NCI-H2107 (cell line): ENCODE results near the gene COL19A1.

Experiments
- DNase-seq: peaks from one replicate; lab custom pipeline; 2025; lab: John Stamatoyannopoulos, UW

COL19A1 gene

DNA sequence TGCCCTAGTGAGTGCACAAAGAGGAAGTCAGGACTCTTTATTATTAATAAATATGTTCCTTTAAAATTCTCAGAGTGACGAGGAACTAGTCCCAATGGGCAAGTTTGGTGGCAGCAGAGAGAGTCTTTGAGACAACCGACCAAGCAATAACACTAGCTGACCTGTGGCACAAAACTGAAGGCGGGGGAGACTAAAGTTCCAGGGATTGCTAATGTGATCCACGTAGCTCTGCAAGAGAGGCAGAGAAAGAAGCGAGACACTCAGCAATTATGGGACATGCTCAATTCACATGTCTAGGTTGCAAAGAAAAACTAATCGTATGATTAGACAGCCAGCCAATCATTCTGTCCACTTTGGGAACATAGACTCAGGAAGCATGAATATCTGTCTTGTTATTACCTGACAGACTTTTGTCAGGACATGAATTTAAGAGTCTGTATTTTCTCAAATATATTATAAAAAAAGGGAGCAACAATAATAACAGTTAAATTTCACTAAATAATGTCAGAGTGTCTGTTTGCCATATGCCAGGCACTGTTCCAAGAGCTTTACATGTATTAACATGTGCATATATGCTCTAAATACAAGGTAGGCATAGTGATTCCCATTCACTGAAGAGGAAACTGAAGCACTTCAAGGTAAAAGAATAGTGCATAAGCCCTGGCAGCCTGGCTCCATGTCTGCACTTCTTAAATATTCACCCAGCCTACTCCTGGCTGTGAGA lies 355.5 kb downstream of the COL19A1 start:
- no peak for DNase-seq

- no peak for DNase-seq
These were observed 356.0 kb downstream of the COL19A1 start for GRCh38 chr6:70222439-70222749.

GRCh38 chr6:70225055-70225454 lies 358.7 kb downstream of the COL19A1 start:
- DNase-seq: no peak

- no peak for DNase-seq
These were observed 365.0 kb downstream of the COL19A1 start for GRCh38 chr6:70231311-70231710.

- DNase-seq: no peak
These were observed 368.3 kb downstream of the COL19A1 start for GRCh38 chr6:70234561-70235236.

- DNase-seq: no peak
These were observed 370.0 kb downstream of the COL19A1 start for GRCh38 chr6:70236343-70236742.

DNA sequence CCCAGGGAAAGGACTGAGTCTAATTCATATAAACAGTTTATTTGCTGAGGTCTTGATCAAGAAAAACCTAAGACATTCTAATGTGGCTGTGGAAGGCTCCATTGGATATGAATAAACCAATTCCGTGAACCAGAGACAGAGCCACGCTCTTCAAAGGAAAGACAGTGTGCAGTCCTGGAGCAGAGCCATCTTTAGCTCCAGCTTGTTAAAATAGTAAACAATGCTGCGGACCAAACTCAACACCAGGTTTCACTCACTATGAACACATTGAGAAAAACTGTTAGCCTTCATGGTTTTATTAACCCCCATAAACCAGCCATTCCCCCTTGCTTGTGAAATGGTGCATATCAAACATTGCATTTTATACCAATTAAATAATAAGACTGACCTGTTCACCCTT lies 374.7 kb downstream of the COL19A1 start:
- no peak for DNase-seq

GRCh38 chr6:70241991-70242420 lies 375.6 kb downstream of the COL19A1 start:
- no peak for DNase-seq

- DNase-seq: no peak
These were observed 379.8 kb downstream of the COL19A1 start for GRCh38 chr6:70246118-70246517.

DNA sequence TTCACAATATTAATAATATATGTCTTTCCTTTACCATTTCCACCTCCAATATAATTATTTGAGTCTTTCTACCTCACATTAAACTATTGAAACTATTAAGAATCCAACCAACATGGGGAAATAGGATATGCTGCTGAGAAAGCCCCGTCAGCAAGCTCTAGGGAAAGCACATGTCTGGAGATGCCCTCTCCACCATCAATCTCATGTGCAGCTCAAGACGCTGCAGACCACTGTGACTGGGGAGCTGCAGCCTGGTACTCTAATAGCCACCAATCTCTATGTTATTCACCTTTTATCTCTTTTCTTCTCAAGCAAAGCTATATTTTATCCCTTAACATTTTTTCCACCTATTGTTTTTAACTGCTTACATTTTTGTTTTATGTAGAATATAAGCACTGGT lies 386.2 kb downstream of the COL19A1 start:
- no peak for DNase-seq

DNA sequence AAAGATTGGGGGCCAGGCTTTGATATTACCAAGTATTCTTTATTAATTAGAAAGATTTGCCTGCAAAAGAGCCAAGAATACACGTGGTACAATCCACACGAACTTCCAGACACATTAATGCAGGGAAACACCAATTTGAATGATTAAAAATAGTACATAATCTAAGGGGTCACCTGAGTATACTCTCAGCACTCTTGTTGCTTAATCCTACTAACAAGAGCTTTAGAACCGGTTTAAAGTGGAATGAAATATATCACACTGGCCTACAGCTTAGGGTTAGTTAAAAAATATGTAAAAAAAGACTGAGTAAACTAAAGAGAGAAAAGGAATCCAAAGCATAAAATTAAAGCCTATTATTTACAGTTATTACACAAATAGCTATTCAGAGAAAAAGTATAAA lies 387.6 kb downstream of the COL19A1 start:
- no peak for DNase-seq

- DNase-seq: no peak
These were observed 388.4 kb downstream of the COL19A1 start for GRCh38 chr6:70254784-70255183.

DNA sequence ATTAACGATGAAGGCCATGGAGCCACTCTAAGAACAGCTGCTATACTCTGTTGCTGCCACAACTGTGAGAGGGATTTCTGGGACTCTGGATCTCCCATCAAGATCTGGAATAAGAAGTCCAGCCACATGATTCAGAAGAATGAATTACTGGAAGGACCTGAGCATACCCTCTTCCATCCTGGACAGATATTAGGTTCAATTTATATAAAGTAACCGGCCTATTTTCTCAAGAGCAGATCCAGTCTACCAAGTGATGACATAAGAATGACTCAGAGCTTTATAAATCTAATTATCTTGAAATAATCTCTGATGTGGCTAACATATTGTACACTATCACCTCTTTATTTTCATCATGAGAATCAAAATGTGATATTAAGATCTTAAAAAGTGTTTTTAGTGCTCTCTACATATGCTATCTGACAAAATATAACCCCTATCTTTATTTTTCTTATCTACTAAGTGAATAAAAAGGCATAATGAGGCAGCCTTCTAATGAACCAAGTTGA lies 391.5 kb downstream of the COL19A1 start:
- DNase-seq: no peak

DNA sequence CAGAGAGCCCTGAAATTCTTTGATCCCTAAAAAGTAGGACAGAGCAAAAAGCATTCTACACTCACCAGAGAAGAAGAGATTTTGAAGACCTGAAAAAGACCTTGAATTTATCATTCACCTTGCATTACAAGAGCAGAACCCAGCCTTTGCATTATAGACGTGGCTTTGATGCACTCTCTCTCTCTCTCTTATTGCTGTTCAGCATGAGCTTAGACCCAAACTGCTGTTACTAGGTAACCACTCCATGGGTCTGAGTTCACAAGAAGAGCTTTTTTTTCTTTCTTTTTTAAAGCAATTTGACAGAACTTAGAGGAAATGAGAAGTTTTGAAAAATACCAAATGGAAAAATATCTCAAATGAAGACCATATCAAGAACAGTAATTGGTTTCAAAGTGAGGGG lies 392.1 kb downstream of the COL19A1 start:
- DNase-seq: no peak
